Measurements from ENCODE around the gene USH2A.

The USH2A gene

DNA sequence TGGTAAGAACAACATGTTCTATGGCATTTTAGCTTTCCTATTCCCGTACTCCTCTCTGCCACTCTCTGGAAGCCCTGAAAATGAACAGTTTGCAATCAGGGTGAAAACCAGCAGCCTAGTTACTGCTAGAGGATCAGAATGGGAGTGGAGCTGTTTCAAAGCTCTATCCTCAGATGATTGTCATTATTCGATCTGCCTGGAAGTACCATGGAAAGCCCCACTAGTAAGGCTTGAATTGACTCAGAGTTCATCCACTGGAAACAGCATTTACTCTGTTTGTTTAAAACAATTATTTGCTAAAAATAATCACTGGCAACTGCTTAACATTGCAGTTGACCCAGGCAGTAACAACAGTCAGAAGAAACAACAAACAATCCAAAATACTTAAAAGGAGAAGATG is 91.2 kb downstream of the USH2A start:
- Histone ChIP-seq H3K9me3 (ENCODE audit: severe bottlenecking) (no peaks in the 10 kb centered on the region), H3K27me3 (ENCODE audit: insufficient read depth, low read depth, severe bottlenecking) (no peaks in the 10 kb centered on the region), H3K4me3 (ENCODE audit: low read depth, low read length) (no peak overlapping the region), H3K36me3 (no peaks in the 10 kb centered on the region), H3K27ac (no peak overlapping the region)
- TF ChIP-seq, protein P1, sequence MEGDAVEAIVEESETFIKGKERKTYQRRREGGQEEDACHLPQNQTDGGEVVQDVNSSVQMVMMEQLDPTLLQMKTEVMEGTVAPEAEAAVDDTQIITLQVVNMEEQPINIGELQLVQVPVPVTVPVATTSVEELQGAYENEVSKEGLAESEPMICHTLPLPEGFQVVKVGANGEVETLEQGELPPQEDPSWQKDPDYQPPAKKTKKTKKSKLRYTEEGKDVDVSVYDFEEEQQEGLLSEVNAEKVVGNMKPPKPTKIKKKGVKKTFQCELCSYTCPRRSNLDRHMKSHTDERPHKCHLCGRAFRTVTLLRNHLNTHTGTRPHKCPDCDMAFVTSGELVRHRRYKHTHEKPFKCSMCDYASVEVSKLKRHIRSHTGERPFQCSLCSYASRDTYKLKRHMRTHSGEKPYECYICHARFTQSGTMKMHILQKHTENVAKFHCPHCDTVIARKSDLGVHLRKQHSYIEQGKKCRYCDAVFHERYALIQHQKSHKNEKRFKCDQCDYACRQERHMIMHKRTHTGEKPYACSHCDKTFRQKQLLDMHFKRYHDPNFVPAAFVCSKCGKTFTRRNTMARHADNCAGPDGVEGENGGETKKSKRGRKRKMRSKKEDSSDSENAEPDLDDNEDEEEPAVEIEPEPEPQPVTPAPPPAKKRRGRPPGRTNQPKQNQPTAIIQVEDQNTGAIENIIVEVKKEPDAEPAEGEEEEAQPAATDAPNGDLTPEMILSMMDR (IDR thresholded peaks at IDR 0.05; ENCODE audit: low read depth, low read length) = no peak
- DNase-seq = no peak

DNA sequence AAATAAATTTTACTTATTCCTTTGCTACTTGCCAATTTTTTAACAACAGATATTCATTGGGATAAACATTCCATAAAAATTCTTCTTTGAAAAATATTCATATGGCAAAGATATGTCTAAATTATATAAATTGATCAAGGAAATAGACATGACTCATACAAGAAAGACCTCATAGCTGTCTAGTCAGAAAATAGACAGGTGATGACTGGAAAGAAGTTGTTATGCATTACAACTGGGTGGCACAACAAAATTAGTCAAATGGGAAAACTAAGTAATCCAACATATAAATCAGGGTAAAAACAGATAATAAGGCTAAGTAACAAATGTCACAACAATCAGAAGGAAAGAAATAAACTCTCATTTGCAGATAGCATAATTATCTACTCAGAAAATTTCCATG is 92.0 kb downstream of the USH2A start:
- Histone ChIP-seq H3K27ac (no peak overlapping the region), H3K4me3 (ENCODE audit: low read depth, low read length) (no peak overlapping the region), H3K36me3 (no peaks in the 10 kb centered on the region), H3K27me3 (ENCODE audit: insufficient read depth, low read depth, severe bottlenecking) (no peaks in the 10 kb centered on the region), H3K9me3 (ENCODE audit: severe bottlenecking) (no peaks in the 10 kb centered on the region)
- TF ChIP-seq, protein P1 (IDR thresholded peaks at IDR 0.05; ENCODE audit: low read depth, low read length) = no peak
- DNase-seq = no peak

DNA sequence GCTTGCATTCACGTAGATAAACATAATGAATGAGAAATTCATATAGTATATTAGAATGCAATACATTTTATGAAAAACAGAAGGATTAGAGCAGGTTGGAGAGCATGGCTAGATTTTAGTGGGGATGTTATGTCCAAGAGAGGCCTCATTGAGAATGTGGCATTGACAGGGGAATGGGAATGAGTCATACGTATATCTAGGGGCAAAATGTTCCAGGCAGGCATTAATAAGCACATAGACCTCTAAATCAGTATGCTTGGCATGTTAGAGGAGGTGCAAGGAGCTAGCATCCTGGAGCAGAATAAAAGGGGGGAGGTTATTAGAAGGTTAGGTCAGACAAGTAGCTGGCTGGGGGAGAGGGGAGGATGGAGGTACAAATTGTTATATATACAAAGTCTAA is 93.0 kb downstream of the USH2A start:
- TF ChIP-seq, protein P1 (IDR thresholded peaks at IDR 0.05; ENCODE audit: low read depth, low read length) = no peak
- no peak for DNase-seq
- Histone ChIP-seq H3K9me3 (ENCODE audit: severe bottlenecking) (no peaks in the 10 kb centered on the region), H3K4me3 (ENCODE audit: low read depth, low read length) (no peak overlapping the region), H3K27ac (no peak overlapping the region), H3K36me3 (no peaks in the 10 kb centered on the region), H3K27me3 (ENCODE audit: insufficient read depth, low read depth, severe bottlenecking) (no peaks in the 10 kb centered on the region)

DNA sequence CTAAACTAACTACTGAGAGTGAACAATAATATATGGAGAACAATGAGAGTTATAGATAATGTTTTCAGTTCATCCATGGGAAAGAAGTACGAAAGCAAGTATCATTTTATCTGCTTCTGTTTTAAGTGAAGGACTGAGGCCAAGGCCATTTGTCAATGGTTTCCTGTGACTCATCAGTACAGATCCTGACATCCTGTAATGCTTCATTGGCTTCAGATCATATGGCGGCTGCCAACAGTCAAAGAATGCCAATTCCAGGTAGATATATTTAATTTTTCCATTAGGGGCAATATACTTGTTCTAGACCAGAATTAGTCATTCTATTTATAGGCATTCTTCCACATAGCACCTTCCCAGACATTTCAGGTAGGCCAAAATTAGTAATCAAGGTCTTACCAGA is 97.3 kb downstream of the USH2A start:
- Histone ChIP-seq H3K27ac (no peak overlapping the region), H3K27me3 (ENCODE audit: insufficient read depth, low read depth, severe bottlenecking) (no peaks in the 10 kb centered on the region), H3K36me3 (no peaks in the 10 kb centered on the region), H3K9me3 (ENCODE audit: severe bottlenecking) (no peaks in the 10 kb centered on the region), H3K4me3 (ENCODE audit: low read depth, low read length) (no peak overlapping the region)
- TF ChIP-seq, protein P1 (IDR thresholded peaks at IDR 0.05; ENCODE audit: low read depth, low read length) = no peak
- no peak for DNase-seq

DNA sequence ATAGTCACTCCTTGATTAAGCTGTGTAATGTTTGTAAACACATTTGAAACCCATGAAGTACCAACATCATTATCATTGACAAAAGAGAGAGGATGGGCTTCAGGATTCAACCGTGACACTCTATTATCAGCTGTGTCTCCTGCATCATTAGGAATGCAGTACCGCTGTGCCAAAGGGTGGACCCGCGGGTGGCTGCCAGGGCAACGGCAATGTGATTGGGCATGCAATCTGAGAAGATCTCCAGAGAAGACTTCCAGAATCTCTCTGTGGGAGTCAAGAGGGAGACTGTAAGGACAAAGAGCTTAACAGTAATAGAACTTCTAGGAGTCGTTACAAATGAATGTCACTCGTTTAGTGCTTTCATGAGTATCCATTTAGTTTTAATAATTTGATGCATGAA is 97.9 kb downstream of the USH2A start:
- no peak for DNase-seq
- no peak overlapping the region for H3K4me3 ChIP-seq (ENCODE audit: low read depth, low read length)
- H3K36me3 ChIP-seq = no peaks in the 10 kb centered on the region
- no peak overlapping the region for H3K27ac ChIP-seq
- no peaks in the 10 kb centered on the region for H3K9me3 ChIP-seq (ENCODE audit: severe bottlenecking)
- TF ChIP-seq, protein P1 (IDR thresholded peaks at IDR 0.05; ENCODE audit: low read depth, low read length) = no peak
- H3K27me3 ChIP-seq (ENCODE audit: insufficient read depth, low read depth, severe bottlenecking) = no peaks in the 10 kb centered on the region

DNA sequence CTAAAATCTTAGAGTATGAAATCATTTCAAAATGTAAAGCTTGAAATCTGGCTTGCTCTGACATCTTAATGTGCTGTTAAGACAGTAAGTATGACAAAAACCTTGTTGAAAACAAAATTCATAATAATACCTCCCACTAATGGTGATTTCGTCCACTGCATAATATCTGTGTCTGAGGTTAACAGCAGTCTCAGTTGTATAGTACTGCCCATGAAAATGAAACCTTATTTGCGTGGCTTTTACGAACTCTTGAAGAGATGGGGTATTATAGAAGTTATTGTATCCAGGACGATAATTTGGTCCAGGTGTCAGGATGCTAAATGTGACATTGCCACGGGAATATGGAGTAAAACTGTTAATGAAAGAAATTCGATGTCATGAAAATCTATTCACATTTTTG is 99.9 kb downstream of the USH2A start:
- H3K4me3 ChIP-seq (ENCODE audit: low read depth, low read length) = no peak overlapping the region
- H3K27ac ChIP-seq = no peak overlapping the region
- DNase-seq = no peak
- no peaks in the 10 kb centered on the region for H3K27me3 ChIP-seq (ENCODE audit: insufficient read depth, low read depth, severe bottlenecking)
- H3K36me3 ChIP-seq = no peaks in the 10 kb centered on the region
- TF ChIP-seq, protein P1 (IDR thresholded peaks at IDR 0.05; ENCODE audit: low read depth, low read length) = no peak
- no peaks in the 10 kb centered on the region for H3K9me3 ChIP-seq (ENCODE audit: severe bottlenecking)

Measured in WERI-Rb-1 (cell line).